Stimulated activated CD4-positive, alpha-beta T cell treated with anti-CD3 and anti-CD28 coated beads, TNF-alpha, amount 100 ng/mL, for 4 hours (primary cell): ENCODE data around the gene KIDINS220.
A peak's percentile ranks its signal among the peaks of the same experiment; 100 is the strongest.

ENCODE experiments used
- DNase-seq, 3 experiments: peaks; one replicate each; pipeline ENCODE4 v3.0.0-alpha.2; 2020; ENCODE audit warnings: low read depth in 3 of 3

Gene KIDINS220

GRCh38 chr2:8836971-8837794, at the start of gene KIDINS220:
KIDINS220 (minus strand) TSS chr2:8837613; CDS start chr2:8827093, 10,520 bp downstream.
- peak; percentile 73 to 82 (median 76) for DNase-seq

GRCh38 chr2:8886876-8887275, 49.5 kb upstream of the KIDINS220 start:
- DNase-seq, result no peak

DNA sequence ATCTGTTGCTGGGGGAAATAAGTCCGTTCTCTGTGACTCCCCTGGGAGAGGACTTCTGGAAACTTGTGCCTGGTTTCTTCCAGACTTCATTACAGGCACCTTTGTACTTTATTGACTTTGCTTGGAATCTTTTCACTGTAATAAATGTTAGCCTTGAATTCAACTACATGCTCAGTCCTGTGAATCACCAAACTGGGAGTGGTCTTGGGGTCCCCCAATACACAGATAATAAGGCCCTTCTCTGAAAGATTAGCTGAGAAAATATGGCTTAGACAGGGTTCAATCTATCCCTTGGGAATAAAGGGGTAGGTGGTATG, 48.7 kb upstream of the KIDINS220 start:
- no peak for DNase-seq

DNA sequence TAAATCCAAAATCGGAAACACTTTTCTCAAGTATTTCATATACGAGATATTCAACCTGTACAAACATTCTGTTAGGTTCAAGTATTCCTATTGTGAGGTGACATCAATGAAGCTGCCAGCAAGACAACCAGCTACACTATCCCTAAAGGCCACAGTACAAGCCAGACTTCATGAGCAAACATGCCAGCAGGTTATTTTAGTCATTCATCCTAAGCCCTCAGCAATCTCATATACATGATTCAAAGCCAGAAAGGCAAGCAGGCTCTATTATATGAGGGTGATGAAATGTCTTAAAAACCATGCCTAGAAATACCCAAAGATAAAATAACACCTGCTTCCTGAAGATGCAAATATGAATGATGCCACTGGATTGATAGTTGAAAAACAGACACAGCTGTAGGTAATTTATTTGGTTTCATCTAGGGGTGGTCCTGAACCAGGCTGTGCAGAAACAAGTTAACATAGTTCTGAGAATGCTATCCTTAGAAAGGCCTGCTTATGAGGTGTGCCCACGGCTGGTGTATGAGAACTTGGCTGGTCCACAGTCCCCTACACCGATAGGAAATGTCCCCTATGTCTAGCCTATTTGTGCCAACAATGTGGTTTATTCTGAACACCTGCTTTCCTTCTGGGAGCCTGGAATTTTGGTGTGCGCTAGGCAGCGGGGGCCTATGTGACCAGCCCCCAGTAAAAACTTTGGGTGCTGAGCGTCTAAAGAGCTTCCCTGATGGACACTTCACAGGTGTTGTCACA, 48.2 kb upstream of the KIDINS220 start:
- no peak for DNase-seq

DNA sequence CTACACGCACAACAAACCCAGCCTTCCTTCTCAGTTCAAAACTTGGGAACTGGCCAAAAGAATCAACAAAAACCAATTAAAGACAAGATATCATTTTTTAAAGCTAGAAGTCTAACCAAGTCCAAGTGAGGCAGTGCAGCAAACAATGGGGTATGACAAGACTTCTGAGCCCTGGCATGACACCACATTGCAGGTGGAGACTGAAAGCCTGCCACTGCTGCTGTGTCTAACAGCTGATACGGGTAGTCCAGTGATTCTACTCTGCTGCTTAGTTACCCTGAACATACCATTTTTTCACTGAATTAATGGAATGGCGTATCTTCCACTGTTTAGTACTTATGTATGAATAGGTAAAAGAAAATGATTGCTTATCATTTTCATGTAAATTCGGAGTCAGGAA, 47.4 kb upstream of the KIDINS220 start:
- DNase-seq, result no peak

DNA sequence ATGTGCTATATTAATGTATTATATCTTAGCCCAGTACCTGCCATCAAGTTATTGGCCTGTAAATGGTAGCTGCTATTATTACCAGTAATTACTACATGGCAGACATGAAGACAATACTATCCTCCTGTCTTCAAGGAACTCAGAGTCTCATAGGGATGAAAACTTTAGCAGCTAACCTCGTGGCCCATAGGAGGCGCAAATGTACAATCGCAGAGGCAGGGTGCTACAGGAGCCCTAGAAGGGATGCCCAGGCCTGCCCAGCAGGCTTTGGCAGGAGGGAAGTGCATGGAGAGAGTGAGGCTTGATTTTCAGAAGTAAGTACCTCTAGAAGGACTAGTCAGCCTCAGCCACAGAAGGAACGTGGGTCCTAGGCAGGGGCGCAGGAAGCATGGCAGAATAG, 44.7 kb upstream of the KIDINS220 start:
- DNase-seq, result no peak

GRCh38 chr2:8877894-8878293, 40.5 kb upstream of the KIDINS220 start:
- DNase-seq, result no peak

GRCh38 chr2:8877332-8877731, 39.9 kb upstream of the KIDINS220 start:
- no peak for DNase-seq

DNA sequence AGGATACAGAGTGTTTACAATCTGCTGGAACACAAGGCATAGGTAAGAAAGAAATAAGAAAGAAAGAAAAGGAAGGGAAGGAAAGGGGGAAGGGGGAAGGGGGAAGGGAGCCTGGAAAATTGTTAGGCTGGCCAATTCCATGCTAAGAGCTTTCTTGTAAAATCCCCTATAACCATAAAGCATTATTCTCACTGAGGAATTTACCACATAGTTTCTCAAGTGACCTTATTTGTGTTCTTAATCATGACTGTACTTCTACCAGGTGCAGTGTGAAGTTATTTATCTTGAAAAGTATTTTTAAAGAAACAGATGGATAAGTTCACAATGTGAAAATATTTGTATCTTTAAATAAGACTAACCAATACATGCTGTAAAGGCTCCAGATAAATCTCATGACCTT, 39.2 kb upstream of the KIDINS220 start:
- no peak for DNase-seq

GRCh38 chr2:8872821-8873432, 35.5 kb upstream of the KIDINS220 start:
- no peak for DNase-seq

DNA sequence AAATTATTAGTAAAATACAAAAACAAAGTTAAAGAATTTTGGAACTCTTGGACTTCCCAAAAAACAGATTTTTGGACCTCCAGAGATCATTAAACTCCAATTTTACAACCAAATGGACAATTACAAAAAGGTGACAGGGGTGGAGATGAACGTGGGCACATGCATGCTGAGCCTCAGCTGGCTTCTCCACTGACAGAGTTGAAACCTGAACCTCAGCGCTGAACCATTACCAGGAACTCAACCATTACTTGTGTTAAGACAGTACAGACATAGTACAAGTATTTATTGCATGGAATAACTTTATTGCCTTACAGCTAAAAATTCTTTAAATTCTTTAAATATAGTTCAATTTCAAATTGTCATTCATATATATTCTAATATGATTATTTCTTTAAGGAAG, 33.0 kb upstream of the KIDINS220 start:
- DNase-seq, result no peak

- no peak for DNase-seq
These were observed 29.9 kb upstream of the KIDINS220 start for GRCh38 chr2:8867363-8867762.

GRCh38 chr2:8863331-8863953, 26.0 kb upstream of the KIDINS220 start:
- DNase-seq, result no peak

DNA sequence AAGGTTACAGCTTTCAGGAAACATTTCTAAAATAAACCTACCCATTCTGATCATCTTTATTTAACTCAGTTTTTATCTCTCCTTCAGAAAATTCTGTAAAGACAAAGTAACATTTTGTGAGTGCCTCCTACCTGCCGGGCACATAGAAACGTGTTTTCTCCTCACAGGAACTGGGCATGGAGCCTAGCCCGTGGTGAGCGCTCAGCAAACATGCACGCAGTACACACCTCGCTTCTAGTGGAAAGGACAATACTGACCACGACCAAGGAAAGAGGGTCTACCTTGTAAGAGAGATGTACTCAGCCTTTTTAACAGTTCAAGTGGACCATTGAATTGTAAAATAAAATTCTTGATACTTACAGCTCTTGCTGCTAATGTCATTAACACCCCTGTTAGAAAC, 24.8 kb upstream of the KIDINS220 start:
- DNase-seq, result no peak

GRCh38 chr2:8861797-8862196, 24.4 kb upstream of the KIDINS220 start:
- DNase-seq, result no peak

GRCh38 chr2:8860239-8860638, 22.8 kb upstream of the KIDINS220 start:
- DNase-seq, result no peak

DNA sequence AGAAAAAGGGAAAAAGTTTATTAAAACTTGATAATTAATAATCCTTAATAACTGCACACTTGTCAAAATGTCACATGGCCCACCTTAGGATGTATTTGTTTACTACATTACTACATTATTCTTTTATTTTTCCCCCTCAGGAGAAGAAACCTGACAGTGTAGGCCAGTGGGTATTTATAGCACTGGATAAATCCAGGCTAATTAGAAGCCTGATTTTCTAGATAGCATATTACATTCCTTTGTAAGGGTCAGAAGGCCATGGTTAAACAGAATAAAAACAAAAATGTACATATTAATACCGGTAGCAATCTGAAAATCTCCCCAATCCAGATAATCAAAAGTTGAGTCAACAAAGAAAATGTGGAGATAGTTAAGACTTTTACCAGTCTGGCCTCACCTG, 21.5 kb upstream of the KIDINS220 start:
- DNase-seq, result no peak

DNA sequence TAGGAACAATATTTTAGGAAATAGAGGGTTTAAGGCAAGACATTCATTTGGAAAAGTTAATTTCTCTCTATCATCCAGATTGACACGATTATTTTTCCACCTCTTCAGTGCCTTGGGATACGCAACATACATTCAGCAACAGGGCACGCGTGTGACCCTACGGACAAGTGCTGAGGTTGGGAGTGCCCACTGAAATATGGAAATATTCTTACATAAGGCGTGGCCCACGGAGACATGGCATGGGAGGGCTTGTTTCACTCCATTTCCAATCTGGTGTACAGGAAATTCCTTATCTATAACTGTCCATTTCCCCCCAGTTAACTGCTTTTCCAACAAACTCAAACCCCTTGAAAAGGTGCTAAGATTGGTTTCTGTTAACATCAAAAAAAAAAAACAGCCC, 20.9 kb upstream of the KIDINS220 start:
- no peak for DNase-seq

- DNase-seq, result no peak
These were observed 20.3 kb upstream of the KIDINS220 start for GRCh38 chr2:8857709-8858108.

DNA sequence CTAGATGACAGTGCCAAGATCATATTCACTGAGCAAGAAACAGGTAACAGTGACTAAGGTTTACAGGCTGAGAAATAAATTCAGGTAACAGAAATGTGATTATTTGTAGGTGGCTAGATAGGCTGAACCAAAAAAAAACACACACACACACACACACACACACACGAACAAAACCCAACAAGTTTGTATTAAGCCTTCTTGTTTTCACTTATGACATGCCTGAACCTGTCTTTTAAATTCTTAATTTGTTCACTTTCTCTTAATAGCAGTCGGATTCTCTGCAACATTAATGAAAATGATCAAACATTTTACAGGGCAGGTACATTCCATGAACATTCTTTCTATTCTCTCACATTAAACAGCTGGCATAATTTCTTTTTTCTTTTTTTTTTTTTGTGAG, 18.8 kb upstream of the KIDINS220 start:
- DNase-seq, result no peak

DNA sequence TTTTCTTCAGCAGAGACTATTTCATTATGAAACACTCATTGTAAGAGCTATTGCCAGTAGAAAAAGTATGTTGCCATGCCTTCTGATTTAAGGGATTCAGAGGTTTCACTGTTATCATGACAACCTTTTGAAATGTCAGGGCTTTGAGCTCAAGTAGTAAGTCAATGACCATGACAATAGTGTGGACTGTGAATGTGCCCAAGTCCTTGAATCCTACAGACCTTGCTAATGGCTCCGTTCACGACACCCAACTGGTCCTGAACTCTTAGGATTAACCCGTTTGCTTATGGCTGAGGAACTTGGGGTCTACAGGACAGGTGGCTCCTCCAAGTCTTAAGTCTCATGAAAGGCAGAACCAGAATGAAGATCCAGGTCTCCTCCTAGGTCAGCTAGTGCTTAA, 17.6 kb upstream of the KIDINS220 start:
- DNase-seq, result no peak

- DNase-seq, result no peak
These were observed 16.0 kb upstream of the KIDINS220 start for GRCh38 chr2:8853426-8853825.
